DND-41 (cell line): ENCODE measurements around the gene STRN.

ENCODE experiments used
- EZH2 ChIP-seq: IDR thresholded peaks from 3 replicates; pipeline ENCODE4 v1.6.1; 2012; ENCODE audit warnings: borderline replicate concordance, low read depth, mild to moderate bottlenecking, moderate library complexity, low read length, inconsistent platforms; ENCODE audit not compliant: severe bottlenecking
- TF ChIP-seq, protein P1 (sequence below): IDR thresholded peaks from 2 replicates; pipeline ENCODE4 v1.5.1; 2012; ENCODE audit warnings: borderline replicate concordance, low read length, moderate library complexity, mild to moderate bottlenecking; ENCODE audit not compliant: poor library complexity, severe bottlenecking; ENCODE audit errors: extremely low read depth

DNA sequence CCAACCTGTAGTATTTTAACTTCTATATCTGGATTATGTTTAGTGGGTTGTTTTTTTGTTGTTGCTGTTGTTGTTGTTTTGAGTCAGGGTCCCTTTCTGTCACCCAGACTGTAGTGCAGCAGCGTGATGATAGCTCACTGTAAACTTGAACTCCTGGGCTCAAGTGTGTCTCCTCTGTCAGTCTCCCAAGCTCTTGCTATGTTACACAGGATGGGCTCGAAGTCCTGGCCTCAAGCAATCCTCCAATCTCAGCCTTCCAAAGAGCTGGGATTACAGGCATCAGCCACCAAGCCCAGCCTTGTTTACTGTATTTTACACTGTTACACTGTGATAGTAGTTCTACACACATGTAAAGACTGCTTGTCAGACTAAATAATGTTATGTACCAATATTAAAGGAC, 9.7 kb upstream of the STRN start:
- TF ChIP-seq, protein P1, sequence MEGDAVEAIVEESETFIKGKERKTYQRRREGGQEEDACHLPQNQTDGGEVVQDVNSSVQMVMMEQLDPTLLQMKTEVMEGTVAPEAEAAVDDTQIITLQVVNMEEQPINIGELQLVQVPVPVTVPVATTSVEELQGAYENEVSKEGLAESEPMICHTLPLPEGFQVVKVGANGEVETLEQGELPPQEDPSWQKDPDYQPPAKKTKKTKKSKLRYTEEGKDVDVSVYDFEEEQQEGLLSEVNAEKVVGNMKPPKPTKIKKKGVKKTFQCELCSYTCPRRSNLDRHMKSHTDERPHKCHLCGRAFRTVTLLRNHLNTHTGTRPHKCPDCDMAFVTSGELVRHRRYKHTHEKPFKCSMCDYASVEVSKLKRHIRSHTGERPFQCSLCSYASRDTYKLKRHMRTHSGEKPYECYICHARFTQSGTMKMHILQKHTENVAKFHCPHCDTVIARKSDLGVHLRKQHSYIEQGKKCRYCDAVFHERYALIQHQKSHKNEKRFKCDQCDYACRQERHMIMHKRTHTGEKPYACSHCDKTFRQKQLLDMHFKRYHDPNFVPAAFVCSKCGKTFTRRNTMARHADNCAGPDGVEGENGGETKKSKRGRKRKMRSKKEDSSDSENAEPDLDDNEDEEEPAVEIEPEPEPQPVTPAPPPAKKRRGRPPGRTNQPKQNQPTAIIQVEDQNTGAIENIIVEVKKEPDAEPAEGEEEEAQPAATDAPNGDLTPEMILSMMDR, result no peak
- no peak for TF ChIP-seq EZH2
